ENCODE results near the gene HBD.
"Not testable (repeated sequence)": the region's sequence is repeated elsewhere in the genome, so short reads cannot be mapped to it uniquely, and the experiment has no call there.

HBD gene

DNA sequence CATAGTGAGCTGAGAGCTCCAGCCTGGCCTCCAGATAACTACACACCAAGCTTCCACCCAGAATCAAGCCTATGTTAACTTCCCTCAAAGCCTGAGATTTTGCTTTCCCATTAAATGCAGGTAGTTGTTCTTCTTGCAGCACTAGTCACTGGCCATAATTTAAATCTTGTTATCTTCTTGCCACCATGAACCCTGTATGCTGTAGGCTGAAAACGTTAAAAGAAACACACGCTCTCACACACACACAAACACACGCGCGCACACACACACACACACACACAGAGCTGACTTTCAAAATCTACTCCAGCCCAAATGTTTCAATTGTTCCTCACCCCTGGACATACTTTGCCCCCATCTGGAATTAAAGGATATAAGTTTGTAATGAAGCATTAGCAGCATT lies 19.2 kb upstream of the HBD start:
- not testable (repeated sequence) for DNase-seq (ENCODE audit: low read depth in 1 of 2, low spot score in 1 of 2)

DNA sequence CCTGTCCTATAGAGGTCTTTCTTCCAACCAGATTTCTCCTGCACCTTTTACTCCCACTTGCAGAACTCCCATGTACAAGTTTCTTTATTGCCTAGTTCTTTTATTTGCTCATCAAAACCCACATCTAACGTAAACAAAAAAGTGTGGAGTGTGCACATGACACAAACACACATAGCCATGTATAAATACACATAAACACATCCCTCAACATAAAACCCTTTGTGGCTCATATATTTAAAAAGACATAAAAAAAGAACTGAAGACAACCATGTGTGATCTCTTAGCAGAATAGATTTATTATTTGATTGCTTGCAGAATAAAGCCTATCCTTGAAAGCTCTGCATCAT lies 18.6 kb upstream of the HBD start:
- no peak for DNase-seq (ENCODE audit: low read depth in 1 of 2, low spot score in 1 of 2)

DNA sequence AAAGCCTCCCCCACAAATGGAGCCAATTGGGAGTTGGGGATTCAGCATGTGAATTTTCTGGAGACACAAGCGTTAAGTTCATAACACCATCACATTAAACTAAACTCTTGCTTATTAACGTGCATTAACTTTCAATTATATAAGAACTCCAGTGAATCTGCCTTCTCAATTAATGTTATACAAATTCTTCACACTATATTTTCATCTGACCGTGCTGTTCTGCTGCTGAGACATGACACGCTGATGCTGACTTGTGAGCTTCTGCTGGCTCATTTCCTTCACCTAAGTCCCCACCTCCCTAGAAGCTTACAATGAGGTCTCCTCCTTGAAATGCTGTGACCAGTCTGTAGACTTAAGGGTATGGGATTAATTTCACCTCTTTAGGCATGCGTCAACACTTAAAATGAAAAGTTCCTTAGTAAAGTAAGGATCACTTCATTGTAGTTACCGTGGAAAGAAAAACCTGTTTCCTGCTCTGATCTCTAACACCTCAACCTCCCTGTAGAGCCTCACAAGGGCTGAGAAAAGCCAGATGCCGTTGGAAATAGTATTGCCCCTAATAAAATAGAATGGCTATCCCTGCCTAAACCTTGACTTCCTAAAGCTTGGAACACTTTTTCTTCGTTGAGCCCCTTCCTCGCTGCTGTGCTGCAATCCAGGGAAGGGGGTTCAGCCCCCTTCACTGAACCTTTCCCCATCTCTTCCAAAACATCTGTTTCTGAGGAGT lies 18.1 kb upstream of the HBD start:
- no peak for DNase-seq (ENCODE audit: low read depth in 1 of 2, low spot score in 1 of 2)

DNA sequence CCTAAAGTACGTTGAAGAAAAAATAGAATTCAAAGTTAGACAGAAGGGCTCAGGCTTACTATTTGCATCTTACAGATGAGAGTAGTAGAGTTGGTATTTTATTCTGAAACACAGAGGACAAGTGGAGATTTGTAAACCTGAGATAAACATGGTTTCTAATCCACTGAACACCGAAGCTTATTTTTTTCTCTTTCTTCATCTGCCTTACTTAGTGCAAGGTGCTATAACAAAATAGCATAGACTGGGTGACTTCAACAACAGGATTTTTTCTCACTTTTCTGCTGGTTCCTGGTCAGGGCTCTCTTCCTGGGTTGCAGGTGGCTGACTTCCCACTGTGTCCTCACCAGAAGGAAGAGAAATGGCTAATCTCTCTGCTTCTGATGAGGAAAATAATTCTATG lies 17.5 kb upstream of the HBD start:
- DNase-seq (ENCODE audit: low read depth in 1 of 2, low spot score in 1 of 2): no peak

DNA sequence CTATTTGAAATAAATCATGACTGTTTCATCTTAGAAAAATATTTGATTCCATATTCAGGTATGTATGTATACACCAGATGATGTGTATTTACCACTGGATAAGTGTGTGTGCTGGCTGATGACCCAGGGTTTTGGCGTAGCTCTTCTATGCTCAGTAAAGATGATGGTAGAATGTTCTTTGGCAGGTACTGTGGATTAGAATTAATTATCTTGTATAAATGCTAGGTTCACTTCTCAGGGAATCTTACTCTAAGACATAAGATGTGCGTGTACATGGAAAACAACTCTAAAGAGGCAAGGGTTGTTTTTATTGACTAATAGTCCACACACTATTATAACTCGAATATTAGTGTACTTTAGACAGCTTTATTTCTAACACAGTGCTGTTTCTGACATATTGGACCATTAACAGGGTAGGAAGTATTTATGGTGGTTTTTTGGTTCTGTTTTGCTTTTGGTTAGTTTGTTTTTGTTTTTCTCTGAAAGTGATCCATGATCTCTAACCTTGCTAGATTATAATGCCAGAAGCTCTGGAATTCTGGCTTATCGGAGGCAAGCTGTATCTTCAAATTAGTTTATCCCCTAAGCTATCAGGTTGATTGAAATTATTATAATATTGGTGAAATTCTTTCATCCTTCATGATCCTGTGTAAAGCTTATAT lies 16.4 kb upstream of the HBD start:
- DNase-seq (ENCODE audit: low read depth in 1 of 2, low spot score in 1 of 2): no peak

DNA sequence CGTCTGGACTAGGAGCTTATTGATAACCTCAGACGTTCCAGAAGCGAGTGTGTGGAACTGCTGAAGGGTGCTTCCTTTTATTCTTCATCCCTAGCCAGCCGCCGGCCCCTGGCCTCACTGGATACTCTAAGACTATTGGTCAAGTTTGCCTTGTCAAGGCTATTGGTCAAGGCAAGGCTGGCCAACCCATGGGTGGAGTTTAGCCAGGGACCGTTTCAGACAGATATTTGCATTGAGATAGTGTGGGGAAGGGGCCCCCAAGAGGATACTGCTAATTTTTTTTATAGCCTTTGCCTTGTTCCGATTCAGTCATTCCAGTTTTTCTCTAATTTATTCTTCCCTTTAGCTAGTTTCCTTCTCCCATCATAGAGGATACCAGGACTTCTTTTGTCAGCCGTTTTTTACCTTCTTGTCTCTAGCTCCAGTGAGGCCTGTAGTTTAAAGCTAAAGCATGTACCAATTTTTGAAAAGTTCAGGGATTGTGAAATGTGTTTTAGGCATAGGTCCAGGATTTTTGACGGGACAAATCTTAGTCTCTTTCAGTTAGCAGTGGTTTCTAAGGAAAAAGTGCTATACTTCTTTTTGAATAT lies 15.6 kb upstream of the HBD start, which contains the start of gene HBG1:
Gene HBG1 (minus strand): TSS at position 51 of the 590 bp plus-strand sequence. CDS start 53 bp downstream, outside the sequence.
- not testable (repeated sequence) for DNase-seq (ENCODE audit: low read depth in 1 of 2, low spot score in 1 of 2)

DNA sequence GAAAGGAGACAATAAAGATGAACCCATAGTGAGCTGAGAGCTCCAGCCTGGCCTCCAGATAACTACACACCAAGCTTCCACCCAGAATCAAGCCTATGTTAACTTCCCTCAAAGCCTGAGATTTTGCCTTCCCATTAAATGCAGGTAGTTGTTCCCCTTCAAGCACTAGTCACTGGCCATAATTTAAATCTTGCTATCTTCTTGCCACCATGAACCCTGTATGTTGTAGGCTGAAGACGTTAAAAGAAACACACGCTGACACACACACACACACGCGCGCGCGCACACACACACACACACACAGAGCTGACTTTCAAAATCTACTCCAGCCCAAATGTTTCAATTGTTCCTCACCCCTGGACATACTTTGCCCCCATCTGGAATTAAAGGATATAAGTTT lies 14.2 kb upstream of the HBD start:
- DNase-seq (ENCODE audit: low read depth in 1 of 2, low spot score in 1 of 2): not testable (repeated sequence)

DNA sequence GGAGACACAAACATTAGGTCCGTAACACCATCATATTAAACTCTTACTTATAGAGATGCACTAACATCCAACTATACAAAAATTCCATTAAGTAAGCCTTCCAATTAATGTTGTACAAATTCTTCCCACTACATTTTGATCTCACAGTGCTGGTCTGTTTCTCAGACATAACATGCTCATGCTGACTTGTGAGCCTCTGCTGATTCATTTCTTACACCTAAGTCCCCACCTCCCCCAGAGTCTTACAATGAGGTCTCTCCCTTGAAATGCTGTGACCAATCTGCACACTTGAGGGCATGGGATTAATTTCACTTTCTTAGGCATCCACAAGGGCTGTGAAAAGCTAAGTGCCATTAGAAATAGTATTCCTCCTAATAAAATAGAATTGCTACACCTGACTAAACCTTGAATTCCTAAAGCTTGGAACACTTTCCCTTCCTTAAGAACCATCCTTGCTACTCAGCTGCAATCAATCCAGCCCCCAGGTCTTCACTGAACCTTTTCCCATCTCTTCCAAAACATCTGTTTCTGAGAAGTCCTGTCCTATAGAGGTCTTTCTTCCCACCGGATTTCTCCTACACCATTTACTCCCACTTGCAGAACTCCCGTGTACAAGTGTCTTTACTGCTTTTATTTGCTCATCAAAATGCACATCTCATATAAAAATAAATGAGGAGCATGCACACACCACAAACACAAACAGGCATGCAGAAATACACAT lies 13.3 kb upstream of the HBD start:
- no peak for DNase-seq (ENCODE audit: low read depth in 1 of 2, low spot score in 1 of 2)

DNA sequence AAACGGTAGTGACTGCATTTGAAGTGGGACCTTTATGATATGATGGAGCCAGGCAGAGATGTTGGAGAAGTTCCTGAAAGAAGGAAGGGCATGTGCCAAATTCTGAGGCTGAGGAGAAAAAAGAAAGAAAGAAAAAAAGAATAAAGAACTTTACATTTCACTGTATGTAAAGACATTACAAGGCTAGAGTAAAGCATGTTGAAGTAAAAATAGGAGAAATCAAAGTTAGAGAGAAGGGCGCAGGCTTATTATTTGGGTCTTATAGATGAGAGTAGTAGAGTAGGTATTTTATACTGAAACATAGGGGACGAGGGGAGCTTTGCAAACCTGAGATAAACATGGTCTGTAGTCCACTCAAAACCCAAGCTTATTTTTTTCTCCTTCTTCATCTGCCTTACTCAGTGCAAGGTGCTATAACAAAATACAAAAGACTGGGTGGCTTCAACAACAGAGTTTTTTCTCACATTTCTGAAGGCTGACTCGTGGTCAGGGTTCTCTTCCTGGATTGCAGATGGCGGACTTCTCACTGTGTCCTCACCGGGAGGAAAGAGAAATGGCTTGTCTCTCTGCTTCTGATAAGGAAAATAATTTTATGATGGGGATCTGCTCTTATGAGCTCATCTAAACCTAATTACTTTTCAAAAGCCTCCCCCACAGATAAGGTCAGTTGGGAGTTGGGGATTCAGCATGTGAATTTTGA lies 12.6 kb upstream of the HBD start:
- DNase-seq (ENCODE audit: low read depth in 1 of 2, low spot score in 1 of 2): no peak

DNA sequence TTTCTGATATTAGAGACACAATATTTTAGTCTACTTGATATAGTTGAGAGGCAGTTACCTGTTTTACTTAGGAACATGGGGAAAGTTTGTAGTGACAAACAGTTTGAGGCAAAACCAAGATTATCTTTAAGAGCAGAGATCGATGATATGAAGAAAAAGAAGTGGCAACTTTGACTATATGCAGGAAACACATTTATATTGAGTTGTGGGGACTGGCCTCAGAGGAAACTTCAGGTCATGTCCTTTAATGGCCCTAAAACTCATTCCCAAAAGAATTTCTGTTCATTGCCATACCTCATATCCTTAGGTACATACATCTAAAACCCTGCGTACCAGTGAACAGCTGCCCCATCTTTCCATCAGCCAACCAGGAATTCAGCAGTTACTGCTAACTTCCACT lies 10.9 kb upstream of the HBD start:
- DNase-seq (ENCODE audit: low read depth in 1 of 2, low spot score in 1 of 2): no peak

DNA sequence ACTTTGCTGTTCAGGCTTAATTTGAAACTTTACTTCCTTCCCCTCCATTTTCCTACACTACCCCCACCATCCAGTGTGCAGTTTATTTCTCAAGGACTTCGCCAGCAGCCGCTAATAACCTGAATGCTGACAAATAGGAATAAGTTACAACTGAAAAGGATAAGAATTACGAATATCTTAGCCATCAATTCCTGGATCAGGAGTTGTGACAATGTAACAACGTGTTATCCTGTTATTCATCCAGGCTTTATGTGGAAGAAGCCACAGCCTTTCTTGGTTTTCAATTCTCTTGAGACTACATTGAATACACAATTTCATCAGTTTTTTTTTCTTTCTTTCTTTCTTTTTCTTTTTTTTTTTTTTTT lies 9.5 kb upstream of the HBD start:
- DNase-seq (ENCODE audit: low read depth in 1 of 2, low spot score in 1 of 2): no peak

DNA sequence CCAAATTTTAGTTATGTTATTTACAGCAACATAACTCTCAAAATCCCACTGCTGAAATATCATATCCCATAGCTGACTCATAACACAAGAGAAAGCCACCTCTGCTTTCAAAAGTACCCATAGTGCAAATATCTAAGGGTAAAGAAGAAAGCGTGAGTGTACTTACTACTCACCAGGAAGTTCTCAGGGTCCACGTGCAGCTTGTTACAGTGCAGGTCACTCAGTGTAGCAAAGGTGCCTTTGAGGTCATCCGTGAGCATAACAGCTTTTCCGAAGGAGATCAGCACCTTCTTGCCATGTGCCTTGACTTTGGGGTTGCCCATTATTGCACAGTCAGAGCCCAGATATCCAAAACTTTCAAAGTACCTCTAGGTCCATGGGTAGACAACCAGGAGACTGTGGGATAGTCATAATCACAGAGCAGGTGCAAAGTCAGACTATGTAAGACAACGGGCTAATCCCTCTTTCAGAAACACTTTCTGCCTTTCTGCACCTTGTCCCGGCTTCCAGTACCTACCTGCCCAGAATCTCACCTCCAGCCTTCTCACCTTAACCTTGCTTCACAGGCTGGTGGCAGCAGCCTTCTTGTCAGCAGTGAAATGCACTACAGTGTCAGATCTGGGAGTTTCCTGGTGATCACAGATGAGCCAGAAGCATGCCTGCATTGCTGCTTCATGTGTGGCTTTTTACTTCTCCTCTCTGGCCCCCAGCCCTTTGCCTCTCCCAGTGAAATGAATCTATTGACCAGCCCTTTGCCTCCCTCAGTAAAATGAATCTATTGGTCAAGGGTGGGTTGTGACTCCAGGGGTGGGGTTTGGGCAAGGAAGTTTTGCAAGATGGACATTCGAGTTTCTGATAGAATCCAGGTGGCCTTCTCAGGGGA lies 8.9 kb upstream of the HBD start:
- DNase-seq (ENCODE audit: low read depth in 1 of 2, low spot score in 1 of 2): no peak

DNA sequence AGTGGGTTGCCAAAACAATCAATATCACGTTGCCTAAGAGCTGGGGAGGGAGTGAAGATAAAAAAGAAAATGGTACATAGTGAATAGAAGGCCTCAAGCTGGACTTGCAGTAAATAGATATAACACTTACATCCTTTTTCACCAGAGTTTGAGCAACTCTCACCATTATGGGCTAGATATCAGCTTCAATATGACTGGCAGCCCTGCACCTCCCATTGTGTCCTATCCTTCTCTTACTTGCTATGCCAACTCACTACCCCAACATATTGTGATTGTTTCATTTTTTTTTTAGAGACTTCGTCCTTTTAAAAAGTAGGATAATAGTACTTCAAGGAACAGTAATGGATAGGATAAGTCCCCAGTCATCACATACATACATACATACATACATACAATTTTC lies 7.9 kb upstream of the HBD start:
- DNase-seq (ENCODE audit: low read depth in 1 of 2, low spot score in 1 of 2): no peak

DNA sequence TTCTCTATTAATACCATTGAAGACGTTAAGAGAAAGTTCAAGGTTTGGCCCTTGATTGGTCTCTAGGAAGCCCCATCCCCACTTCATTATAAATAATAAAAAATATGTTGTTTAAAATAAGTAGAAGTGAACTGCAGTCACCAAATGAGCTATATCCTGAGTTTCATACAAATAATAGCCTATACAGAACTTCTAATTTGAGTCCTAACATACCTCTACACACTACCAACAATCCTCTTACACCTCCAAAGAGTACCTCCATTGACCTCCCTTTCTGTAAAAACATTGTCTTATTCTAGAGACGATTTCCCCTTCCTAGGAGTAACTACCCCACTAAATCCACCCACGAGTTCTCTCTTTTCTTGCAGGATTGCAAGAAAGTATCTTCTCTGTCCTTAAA lies 7.2 kb upstream of the HBD start:
- DNase-seq (ENCODE audit: low read depth in 1 of 2, low spot score in 1 of 2): no peak

DNA sequence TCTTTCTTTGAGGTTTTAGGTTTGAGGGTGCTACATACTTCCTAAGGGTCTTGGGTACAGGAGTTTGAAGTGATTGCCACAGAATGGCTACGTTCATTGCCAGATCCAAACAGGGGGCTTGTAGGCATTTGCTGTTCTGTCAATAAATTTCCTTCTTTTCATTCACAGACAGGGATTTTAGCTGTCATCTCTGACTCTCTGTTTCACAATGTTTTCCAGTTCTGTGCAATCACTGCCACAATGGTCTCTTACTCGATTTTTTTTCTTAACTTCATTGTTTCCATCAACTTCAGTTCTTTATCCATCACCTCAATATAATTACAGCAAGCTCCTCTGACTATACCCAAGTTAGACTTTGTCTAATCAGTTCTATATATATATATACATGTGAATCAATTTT lies 6.2 kb upstream of the HBD start:
- no peak for DNase-seq (ENCODE audit: low read depth in 1 of 2, low spot score in 1 of 2)

DNA sequence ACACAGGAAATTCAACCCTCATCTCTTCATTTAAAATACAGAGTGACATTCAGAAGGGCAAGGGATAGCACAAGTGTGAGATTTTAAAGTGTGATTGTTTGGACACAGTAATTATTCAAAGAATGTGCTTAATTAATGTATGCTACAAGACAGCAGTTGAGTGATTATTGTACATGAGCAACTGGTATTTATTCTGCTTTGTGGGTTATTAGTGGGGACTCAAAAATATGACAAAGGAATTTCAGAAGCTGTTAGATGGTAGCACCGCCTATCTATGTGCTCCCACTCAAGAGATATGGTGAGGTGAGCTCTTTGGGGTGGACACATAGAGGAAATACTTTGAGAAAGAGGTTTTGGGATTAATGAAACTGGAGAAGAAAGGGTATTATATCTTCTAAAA lies 5.8 kb upstream of the HBD start:
- DNase-seq (ENCODE audit: low read depth in 1 of 2, low spot score in 1 of 2): no peak

DNA sequence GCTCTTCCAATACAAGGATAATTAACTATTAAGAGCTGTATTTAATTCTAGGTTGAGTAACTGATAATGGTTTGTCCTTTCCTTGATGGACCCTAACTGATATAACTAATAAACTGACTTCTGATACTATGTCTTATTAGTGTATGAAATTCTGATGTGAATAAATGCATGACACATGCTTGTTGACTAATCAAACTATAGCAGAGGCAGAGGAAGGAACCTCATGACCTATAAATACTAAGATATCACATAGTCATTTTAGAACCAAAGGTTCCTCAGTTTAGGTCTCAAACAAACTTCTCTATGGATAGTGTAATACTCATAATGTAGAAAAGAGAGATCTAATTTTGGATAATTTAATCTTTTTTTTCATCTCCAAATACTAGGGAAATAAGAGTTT lies 4.8 kb upstream of the HBD start:
- DNase-seq (ENCODE audit: low read depth in 1 of 2, low spot score in 1 of 2): no peak

DNA sequence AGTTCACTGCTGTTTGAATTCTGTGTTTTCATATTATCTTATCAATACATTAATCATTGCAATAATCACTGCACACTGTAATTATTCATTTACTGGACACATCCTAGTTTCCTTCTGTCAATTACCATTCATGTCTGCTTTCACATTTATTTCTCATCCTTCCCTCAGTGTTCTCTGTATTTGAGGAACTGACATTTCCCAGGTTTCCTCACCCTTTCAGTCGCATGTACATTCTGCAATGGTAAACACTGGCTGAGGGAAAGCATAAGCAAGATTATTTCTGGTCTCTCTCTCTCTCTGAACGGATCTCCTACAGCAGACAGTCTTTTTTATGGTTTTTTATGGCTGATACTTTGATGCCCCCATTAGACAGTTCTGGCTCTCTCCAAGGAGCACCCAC lies 4.2 kb upstream of the HBD start:
- no peak for DNase-seq (ENCODE audit: low read depth in 1 of 2, low spot score in 1 of 2)

DNA sequence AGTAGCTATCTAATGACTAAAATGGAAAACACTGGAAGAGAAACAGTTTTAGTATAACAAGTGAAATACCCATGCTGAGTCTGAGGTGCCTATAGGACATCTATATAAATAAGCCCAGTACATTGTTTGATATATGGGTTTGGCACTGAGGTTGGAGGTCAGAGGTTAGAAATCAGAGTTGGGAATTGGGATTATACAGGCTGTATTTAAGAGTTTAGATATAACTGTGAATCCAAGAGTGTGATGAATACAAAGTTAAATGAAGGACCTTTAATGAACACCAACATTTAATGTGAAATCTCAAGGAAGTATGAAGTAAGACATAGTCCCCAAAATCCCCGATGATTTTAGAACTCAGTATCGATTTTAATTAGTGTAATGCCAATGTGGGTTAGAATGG lies 3.1 kb upstream of the HBD start:
- no peak for DNase-seq (ENCODE audit: low read depth in 1 of 2, low spot score in 1 of 2)

DNA sequence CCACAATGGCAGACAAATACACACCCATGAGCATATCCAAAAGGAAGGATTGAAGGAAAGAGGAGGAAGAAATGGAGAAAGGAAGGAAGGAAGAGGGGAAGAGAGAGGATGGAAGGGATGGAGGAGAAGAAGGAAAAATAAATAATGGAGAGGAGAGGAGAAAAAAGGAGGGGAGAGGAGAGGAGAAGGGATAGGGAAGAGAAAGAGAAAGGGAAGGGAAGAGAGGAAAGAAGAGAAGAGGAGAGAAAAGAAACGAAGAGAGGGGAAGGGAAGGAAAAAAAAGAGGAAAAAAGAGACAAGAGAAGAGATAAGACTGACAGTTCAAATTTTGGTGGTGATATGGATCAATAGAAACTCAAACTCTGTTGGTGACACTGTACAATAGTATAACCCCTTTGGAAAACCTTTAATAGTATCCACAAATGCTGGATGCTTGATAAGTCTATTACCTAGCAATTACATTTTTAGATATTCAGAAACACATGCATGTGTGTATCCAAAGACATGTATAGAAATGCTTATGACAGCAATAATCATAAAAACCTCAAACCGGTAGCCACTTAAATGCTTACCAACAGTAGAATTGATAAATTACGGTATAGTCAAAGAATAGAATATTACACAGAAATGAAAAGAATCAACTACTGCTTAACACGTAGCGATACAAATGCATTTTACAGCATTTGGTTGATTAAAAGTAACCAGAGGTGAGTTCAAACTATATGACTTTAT lies 1.2 kb upstream of the HBD start:
- DNase-seq (ENCODE audit: low read depth in 1 of 2, low spot score in 1 of 2): no peak
